ENCODE measurements around the gene CIB1.

CIB1 gene

GRCh38 chr15:90232196-90232595, 1.5 kb downstream of the CIB1 start:
- Histone ChIP-seq H3K4me3 (ENCODE audit: control insufficient read depth in 1 of 7, extremely low read depth in 1 of 7, insufficient read depth in 4 of 7, low read depth in 2 of 7, low read length in 6 of 7) (peak overlapping the region in 2 of 7 experiments; percentile 30 to 88), H3K27ac (ENCODE audit: insufficient read depth in 1 of 2, low read depth in 1 of 2, low read length in 2 of 2, poor library complexity in 1 of 2, severe bottlenecking in 2 of 2) (peak overlapping the region in 1 of 2 experiments; percentile 85), H3K9me3 (ENCODE audit: control extremely low read depth in 1 of 5, control insufficient read depth in 4 of 5, insufficient read depth in 2 of 5, low read depth in 1 of 5, low read length in 4 of 5) (no peaks in the 10 kb centered on the region), H3K36me3 (ENCODE audit: control insufficient read depth in 4 of 4, insufficient read depth in 4 of 4, low read length in 3 of 4) (peaks cover 0 to 47% (median 34%) of the 10 kb centered on the region in 4 experiments), H3K27me3 (replicated peaks in 2 of 5; ENCODE audit: control insufficient read depth in 4 of 5, insufficient read depth in 5 of 5, low read length in 4 of 5) (no peaks in the 10 kb centered on the region), H3K4me1 (ENCODE audit: control extremely low read depth in 1 of 4, control insufficient read depth in 4 of 4, insufficient read depth in 4 of 4, low read length in 3 of 4) (peaks cover 7 to 34% (median 22%) of the 10 kb centered on the region in 4 experiments)
- ChIA-PET CTCF (interaction anchor here (1.0 to 4.6 kb wide), 10 partner anchors 10 to 250 kb away, joined by 3 to 26 read pairs (median 4); partner anchors contain the start of genes SEMA4B and TTLL13), POLR2A (no interaction called here)
- no peak for DNase-seq
- WGBS (ENCODE audit: insufficient coverage): 95% methylated on average over 10 of the region's 13 CpGs

DNA sequence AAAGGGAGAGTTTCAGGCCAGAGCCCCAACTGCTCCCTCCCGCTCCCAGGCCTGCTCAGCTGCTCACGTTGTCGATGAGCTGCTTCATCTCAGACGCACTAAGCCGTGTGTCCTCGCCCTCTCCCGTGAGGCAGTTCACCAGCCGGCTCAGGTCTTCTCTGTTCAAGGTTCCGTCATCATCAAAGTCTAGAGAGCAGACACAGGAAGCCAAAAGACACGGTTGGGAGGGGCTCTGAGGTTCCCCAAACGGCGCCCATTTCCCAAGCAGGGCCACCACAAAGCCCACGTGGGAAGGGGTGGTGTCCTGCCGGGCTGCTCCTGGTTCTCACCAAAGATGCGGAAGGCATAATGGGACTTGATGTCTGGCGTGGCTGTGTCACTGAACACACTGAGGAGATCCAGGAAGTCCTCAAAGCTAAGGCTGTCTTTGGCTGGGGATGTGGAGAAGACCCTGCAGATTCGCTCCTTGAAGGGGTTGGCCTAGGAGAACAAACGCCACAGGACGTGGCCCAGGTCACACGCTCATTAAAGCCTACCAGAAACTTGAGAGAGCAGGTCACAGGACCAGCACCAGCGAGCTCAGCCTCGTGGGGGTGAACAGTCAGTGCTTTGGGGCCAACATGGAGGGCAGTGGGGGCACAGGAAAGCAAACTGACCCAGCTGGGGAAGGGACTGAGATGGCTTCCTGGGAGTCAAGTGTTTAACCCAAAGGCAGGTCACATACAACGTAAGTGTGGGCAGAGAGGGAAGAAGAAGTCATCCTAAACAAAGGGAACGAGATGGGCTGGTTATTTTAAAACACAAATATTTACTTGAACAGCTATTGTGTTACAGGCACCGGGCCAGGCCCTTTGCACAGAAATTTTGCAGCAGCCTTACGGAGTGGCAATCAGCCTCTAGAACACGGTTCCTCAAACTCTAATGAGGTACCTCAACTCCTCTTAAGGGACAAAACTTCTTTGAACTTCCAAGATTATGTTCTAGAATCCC, 2.4 kb downstream of the CIB1 start:
- no peak overlapping the region for H3K4me3 ChIP-seq (ENCODE audit: control insufficient read depth in 1 of 7, extremely low read depth in 1 of 7, insufficient read depth in 4 of 7, low read depth in 2 of 7, low read length in 6 of 7)
- DNase-seq: peak in 2 of 3 donors; percentile 43 to 45
- WGBS (ENCODE audit: insufficient coverage): 70% methylated on average over 24 of the region's 27 CpGs

GRCh38 chr15:90230610-90231009, 3.1 kb downstream of the CIB1 start:
- peaks cover 7 to 34% (median 22%) of the 10 kb centered on the region in 4 experiments for H3K4me1 ChIP-seq (ENCODE audit: control extremely low read depth in 1 of 4, control insufficient read depth in 4 of 4, insufficient read depth in 4 of 4, low read length in 3 of 4)
- H3K27ac ChIP-seq (ENCODE audit: insufficient read depth in 1 of 2, low read depth in 1 of 2, low read length in 2 of 2, poor library complexity in 1 of 2, severe bottlenecking in 2 of 2): peak overlapping the region in 1 of 2 experiments; percentile 5
- POLR2A ChIA-PET: no interaction called here
- no peaks in the 10 kb centered on the region for H3K9me3 ChIP-seq (ENCODE audit: control extremely low read depth in 1 of 5, control insufficient read depth in 4 of 5, insufficient read depth in 2 of 5, low read depth in 1 of 5, low read length in 4 of 5)
- no peak for DNase-seq
- CTCF ChIA-PET: interaction anchor here (1.1 to 4.6 kb wide), 4 partner anchors 9 to 88 kb away, joined by 3 to 26 read pairs (median 5); no protein-coding TSS in a partner anchor
- no peak overlapping the region for H3K4me3 ChIP-seq (ENCODE audit: control insufficient read depth in 1 of 7, extremely low read depth in 1 of 7, insufficient read depth in 4 of 7, low read depth in 2 of 7, low read length in 6 of 7)
- peaks cover 0 to 44% (median 37%) of the 10 kb centered on the region in 4 experiments for H3K36me3 ChIP-seq (ENCODE audit: control insufficient read depth in 4 of 4, insufficient read depth in 4 of 4, low read length in 3 of 4)
- 95% methylated on average over 8 of the region's 8 CpGs for WGBS (ENCODE audit: insufficient coverage)
- no peaks in the 10 kb centered on the region for H3K27me3 ChIP-seq (replicated peaks in 2 of 5; ENCODE audit: control insufficient read depth in 4 of 5, insufficient read depth in 5 of 5, low read length in 4 of 5)

More for the DNA sequence above, 2.4 kb downstream of the CIB1 start:
- H3K27ac ChIP-seq (ENCODE audit: insufficient read depth in 1 of 2, low read depth in 1 of 2, low read length in 2 of 2, poor library complexity in 1 of 2, severe bottlenecking in 2 of 2): peak overlapping the region in 1 of 2 experiments; percentile 5
- H3K9me3 ChIP-seq (ENCODE audit: control extremely low read depth in 1 of 5, control insufficient read depth in 4 of 5, insufficient read depth in 2 of 5, low read depth in 1 of 5, low read length in 4 of 5): no peaks in the 10 kb centered on the region
- H3K4me1 ChIP-seq (ENCODE audit: control extremely low read depth in 1 of 4, control insufficient read depth in 4 of 4, insufficient read depth in 4 of 4, low read length in 3 of 4): peaks cover 7 to 34% (median 22%) of the 10 kb centered on the region in 4 experiments
- CTCF ChIA-PET: interaction anchor here (1.1 to 4.6 kb wide), 7 partner anchors 9 to 251 kb away, joined by 3 to 26 read pairs (median 4); partner anchors contain the start of gene TTLL13
- no peaks in the 10 kb centered on the region for H3K27me3 ChIP-seq (replicated peaks in 2 of 5; ENCODE audit: control insufficient read depth in 4 of 5, insufficient read depth in 5 of 5, low read length in 4 of 5)
- POLR2A ChIA-PET: no interaction called here
- peaks cover 0 to 44% (median 36%) of the 10 kb centered on the region in 4 experiments for H3K36me3 ChIP-seq (ENCODE audit: control insufficient read depth in 4 of 4, insufficient read depth in 4 of 4, low read length in 3 of 4)

- 93% methylated on average over 11 of the region's 12 CpGs for WGBS (ENCODE audit: insufficient coverage)
- Histone ChIP-seq H3K4me3 (ENCODE audit: control insufficient read depth in 1 of 7, extremely low read depth in 1 of 7, insufficient read depth in 4 of 7, low read depth in 2 of 7, low read length in 6 of 7) (no peak overlapping the region), H3K9me3 (ENCODE audit: control extremely low read depth in 1 of 5, control insufficient read depth in 4 of 5, insufficient read depth in 2 of 5, low read depth in 1 of 5, low read length in 4 of 5) (no peaks in the 10 kb centered on the region), H3K4me1 (ENCODE audit: control extremely low read depth in 1 of 4, control insufficient read depth in 4 of 4, insufficient read depth in 4 of 4, low read length in 3 of 4) (peaks cover 7 to 34% (median 21%) of the 10 kb centered on the region in 4 experiments), H3K27ac (ENCODE audit: insufficient read depth in 1 of 2, low read depth in 1 of 2, low read length in 2 of 2, poor library complexity in 1 of 2, severe bottlenecking in 2 of 2) (no peak overlapping the region), H3K36me3 (ENCODE audit: control insufficient read depth in 4 of 4, insufficient read depth in 4 of 4, low read length in 3 of 4) (peaks cover 0 to 50% (median 39%) of the 10 kb centered on the region in 4 experiments), H3K27me3 (replicated peaks in 2 of 5; ENCODE audit: control insufficient read depth in 4 of 5, insufficient read depth in 5 of 5, low read length in 4 of 5) (no peaks in the 10 kb centered on the region)
- ChIA-PET POLR2A (no interaction called here), CTCF (interaction anchor here (1.1 to 4.6 kb wide), 3 partner anchors 8 to 87 kb away, joined by 3 to 26 read pairs (median 7); no protein-coding TSS in a partner anchor)
- DNase-seq: no peak
Observed at GRCh38 chr15:90230071-90230494, 3.7 kb downstream of the CIB1 start.

DNA sequence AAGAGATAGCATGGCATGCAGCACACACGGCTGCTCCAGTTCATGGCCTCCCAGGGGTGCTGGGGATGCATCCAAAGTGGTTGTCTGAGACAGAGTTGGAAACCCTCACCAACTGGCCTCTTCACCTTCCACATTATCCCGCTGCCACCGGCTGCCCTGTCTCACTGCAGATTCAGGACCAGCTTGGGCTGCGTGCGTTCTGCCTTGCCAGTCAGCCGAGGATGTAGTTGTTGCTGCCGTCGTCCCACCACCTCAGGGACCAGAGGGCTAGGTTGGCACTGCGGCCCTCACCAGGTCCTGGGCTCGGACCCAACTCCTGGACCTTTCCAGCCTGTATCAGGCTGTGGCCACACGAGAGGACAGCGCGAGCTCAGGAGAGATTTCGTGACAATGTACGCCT, 4.8 kb downstream of the CIB1 start:
- H3K27ac ChIP-seq (ENCODE audit: insufficient read depth in 1 of 2, low read depth in 1 of 2, low read length in 2 of 2, poor library complexity in 1 of 2, severe bottlenecking in 2 of 2): no peak overlapping the region
- H3K36me3 ChIP-seq (ENCODE audit: control insufficient read depth in 4 of 4, insufficient read depth in 4 of 4, low read length in 3 of 4): peaks cover 0 to 59% (median 43%) of the 10 kb centered on the region in 4 experiments
- no peak overlapping the region for H3K4me3 ChIP-seq (ENCODE audit: control insufficient read depth in 1 of 7, extremely low read depth in 1 of 7, insufficient read depth in 4 of 7, low read depth in 2 of 7, low read length in 6 of 7)
- no peaks in the 10 kb centered on the region for H3K27me3 ChIP-seq (replicated peaks in 2 of 5; ENCODE audit: control insufficient read depth in 4 of 5, insufficient read depth in 5 of 5, low read length in 4 of 5)
- CTCF ChIA-PET: interaction anchor here (1.1 to 1.4 kb wide), 3 partner anchors 28 to 57 kb away, joined by 3 read pairs; partner anchors contain the start of gene SEMA4B
- peaks cover 4 to 25% (median 14%) of the 10 kb centered on the region in 4 experiments for H3K4me1 ChIP-seq (ENCODE audit: control extremely low read depth in 1 of 4, control insufficient read depth in 4 of 4, insufficient read depth in 4 of 4, low read length in 3 of 4)
- 95% methylated on average over 14 of the region's 15 CpGs for WGBS (ENCODE audit: insufficient coverage)
- no peak for DNase-seq
- POLR2A ChIA-PET: no interaction called here
- no peaks in the 10 kb centered on the region for H3K9me3 ChIP-seq (ENCODE audit: control extremely low read depth in 1 of 5, control insufficient read depth in 4 of 5, insufficient read depth in 2 of 5, low read depth in 1 of 5, low read length in 4 of 5)

- 92% methylated on average over 38 of the region's 38 CpGs for WGBS (ENCODE audit: insufficient coverage)
- Histone ChIP-seq H3K4me3 (ENCODE audit: control insufficient read depth in 1 of 7, extremely low read depth in 1 of 7, insufficient read depth in 4 of 7, low read depth in 2 of 7, low read length in 6 of 7) (no peak overlapping the region), H3K4me1 (ENCODE audit: control extremely low read depth in 1 of 4, control insufficient read depth in 4 of 4, insufficient read depth in 4 of 4, low read length in 3 of 4) (peaks cover 4 to 23% (median 12%) of the 10 kb centered on the region in 4 experiments), H3K9me3 (ENCODE audit: control extremely low read depth in 1 of 5, control insufficient read depth in 4 of 5, insufficient read depth in 2 of 5, low read depth in 1 of 5, low read length in 4 of 5) (no peaks in the 10 kb centered on the region), H3K27ac (ENCODE audit: insufficient read depth in 1 of 2, low read depth in 1 of 2, low read length in 2 of 2, poor library complexity in 1 of 2, severe bottlenecking in 2 of 2) (no peak overlapping the region), H3K27me3 (replicated peaks in 2 of 5; ENCODE audit: control insufficient read depth in 4 of 5, insufficient read depth in 5 of 5, low read length in 4 of 5) (no peaks in the 10 kb centered on the region), H3K36me3 (ENCODE audit: control insufficient read depth in 4 of 4, insufficient read depth in 4 of 4, low read length in 3 of 4) (peaks cover 0 to 67% (median 43%) of the 10 kb centered on the region in 4 experiments)
- ChIA-PET POLR2A (no interaction called here), CTCF (interaction anchor here (1.1 to 1.4 kb wide), 5 partner anchors 9 to 59 kb away, joined by 3 read pairs; partner anchors contain the start of gene SEMA4B)
- DNase-seq: no peak
Observed at GRCh38 chr15:90227816-90228772, 5.6 kb downstream of the CIB1 start.

Measured in common myeloid progenitor, CD34-positive (primary cell).